ENCODE measurements around the gene TNFAIP8L1.
A peak's percentile ranks its signal among the peaks of the same experiment; 100 is the strongest.

The TNFAIP8L1 gene

DNA sequence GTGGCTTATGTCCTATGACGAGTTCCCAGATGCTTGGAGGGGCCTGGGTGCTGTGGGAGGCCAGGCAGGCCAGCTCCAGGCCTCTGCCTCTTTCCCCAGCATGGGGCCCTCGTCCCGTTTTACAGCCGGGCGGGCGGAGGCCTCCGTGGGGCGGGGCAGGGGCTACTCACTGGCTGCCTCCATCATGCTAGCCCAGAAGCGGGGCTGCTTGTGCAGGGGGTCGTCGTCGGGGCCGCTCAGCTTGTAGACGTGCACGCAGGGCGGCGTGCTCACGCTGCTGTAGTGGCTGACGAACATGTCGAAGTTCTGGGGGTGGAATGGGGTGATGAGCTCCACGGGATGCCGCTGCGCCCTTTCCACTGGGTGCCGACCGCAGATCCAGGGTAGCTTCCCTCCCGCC, 49.3 kb downstream of the TNFAIP8L1 start:
- Mint-ChIP-seq H3K4me3 (no peak overlapping the region), H3K36me3 (ENCODE audit: low read depth) (peaks cover 34% of the 10 kb centered on the region), H3K27me3 (ENCODE audit: low read depth) (no peaks in the 10 kb centered on the region), H3K27ac (no peak overlapping the region), H3K4me1 (no peaks in the 10 kb centered on the region), H3K9me3 (no peaks in the 10 kb centered on the region)
- TF ChIP-seq, protein P1, sequence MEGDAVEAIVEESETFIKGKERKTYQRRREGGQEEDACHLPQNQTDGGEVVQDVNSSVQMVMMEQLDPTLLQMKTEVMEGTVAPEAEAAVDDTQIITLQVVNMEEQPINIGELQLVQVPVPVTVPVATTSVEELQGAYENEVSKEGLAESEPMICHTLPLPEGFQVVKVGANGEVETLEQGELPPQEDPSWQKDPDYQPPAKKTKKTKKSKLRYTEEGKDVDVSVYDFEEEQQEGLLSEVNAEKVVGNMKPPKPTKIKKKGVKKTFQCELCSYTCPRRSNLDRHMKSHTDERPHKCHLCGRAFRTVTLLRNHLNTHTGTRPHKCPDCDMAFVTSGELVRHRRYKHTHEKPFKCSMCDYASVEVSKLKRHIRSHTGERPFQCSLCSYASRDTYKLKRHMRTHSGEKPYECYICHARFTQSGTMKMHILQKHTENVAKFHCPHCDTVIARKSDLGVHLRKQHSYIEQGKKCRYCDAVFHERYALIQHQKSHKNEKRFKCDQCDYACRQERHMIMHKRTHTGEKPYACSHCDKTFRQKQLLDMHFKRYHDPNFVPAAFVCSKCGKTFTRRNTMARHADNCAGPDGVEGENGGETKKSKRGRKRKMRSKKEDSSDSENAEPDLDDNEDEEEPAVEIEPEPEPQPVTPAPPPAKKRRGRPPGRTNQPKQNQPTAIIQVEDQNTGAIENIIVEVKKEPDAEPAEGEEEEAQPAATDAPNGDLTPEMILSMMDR (IDR thresholded peaks at IDR 0.05; ENCODE audit: unreplicated experiment in 3 of 3): no peak

DNA sequence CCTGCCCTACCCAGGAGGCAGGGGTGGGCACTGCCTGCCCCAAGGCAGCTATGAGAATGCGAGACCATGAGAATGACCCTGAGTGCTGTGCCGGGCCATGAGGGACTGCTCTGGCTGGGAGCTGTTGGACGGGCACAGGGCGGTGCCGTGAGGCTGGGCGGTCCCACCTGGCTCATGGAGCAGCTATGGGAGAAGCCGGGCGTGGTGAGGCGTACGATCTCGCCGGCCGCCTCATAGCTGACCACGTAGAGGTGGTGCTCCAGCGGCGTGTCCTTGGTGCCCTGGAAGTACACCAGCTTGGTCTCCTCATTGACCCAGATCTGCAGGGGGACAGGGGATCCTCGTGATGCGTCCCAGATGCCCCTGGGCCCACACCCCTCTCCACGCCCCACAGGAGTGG, 50.1 kb downstream of the TNFAIP8L1 start:
- no peaks in the 10 kb centered on the region for H3K9me3 Mint-ChIP-seq
- peaks cover 1% of the 10 kb centered on the region for H3K4me1 Mint-ChIP-seq
- H3K27ac Mint-ChIP-seq: no peak overlapping the region
- H3K36me3 Mint-ChIP-seq (ENCODE audit: low read depth): peaks cover 33% of the 10 kb centered on the region
- H3K4me3 Mint-ChIP-seq: no peak overlapping the region
- TF ChIP-seq, protein P1 (IDR thresholded peaks at IDR 0.05; ENCODE audit: unreplicated experiment in 3 of 3): no peak
- no peaks in the 10 kb centered on the region for H3K27me3 Mint-ChIP-seq (ENCODE audit: low read depth)

- Mint-ChIP-seq H3K4me3 (no peak overlapping the region), H3K27ac (peak overlapping the region in 1 of 3 experiments; percentile 37)
Measured at GRCh38 chr19:4690361-4690760, 51.0 kb downstream of the TNFAIP8L1 start.

DNA sequence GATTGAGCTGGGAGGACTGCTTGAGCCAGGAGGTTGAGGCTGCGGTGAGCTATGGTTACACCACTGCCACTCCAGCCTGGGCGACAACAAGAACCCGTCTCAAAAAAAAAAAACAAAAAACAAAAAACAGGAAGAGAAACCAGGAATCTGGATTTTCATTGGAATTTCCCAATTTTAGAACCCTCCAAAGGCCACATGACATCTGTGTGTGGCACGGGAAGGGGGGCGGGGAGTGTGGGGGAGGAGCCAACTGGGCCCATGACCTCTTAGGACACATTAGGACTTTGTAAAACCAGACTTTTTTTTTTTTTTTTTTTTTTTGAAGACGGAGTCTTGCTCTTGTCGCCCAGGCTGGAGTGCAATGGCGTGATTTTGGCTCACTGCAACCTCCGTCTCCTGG, 52.1 kb downstream of the TNFAIP8L1 start:
- Mint-ChIP-seq H3K4me3 (no peak overlapping the region), H3K4me1 (peaks cover 4% of the 10 kb centered on the region), H3K9me3 (no peaks in the 10 kb centered on the region), H3K36me3 (ENCODE audit: low read depth) (peaks cover 41% of the 10 kb centered on the region), H3K27ac (no peak overlapping the region), H3K27me3 (ENCODE audit: low read depth) (no peaks in the 10 kb centered on the region)
- TF ChIP-seq, protein P1 (IDR thresholded peaks at IDR 0.05; ENCODE audit: unreplicated experiment in 3 of 3): no peak

More at GRCh38 chr19:4690361-4690760, 51.0 kb downstream of the TNFAIP8L1 start:
- Mint-ChIP-seq H3K9me3 (no peaks in the 10 kb centered on the region), H3K36me3 (ENCODE audit: low read depth) (peaks cover 37% of the 10 kb centered on the region), H3K4me1 (peaks cover 4% of the 10 kb centered on the region), H3K27me3 (ENCODE audit: low read depth) (no peaks in the 10 kb centered on the region)
- TF ChIP-seq, protein P1 (IDR thresholded peaks at IDR 0.05; ENCODE audit: unreplicated experiment in 3 of 3): no peak

GRCh38 chr19:4692251-4693077, 53.1 kb downstream of the TNFAIP8L1 start:
- Mint-ChIP-seq H3K36me3 (ENCODE audit: low read depth) (peaks cover 41% of the 10 kb centered on the region), H3K27me3 (ENCODE audit: low read depth) (no peaks in the 10 kb centered on the region), H3K9me3 (no peaks in the 10 kb centered on the region), H3K4me3 (no peak overlapping the region), H3K27ac (peak overlapping the region in 1 of 3 experiments; percentile 68), H3K4me1 (peaks cover 4% of the 10 kb centered on the region)
- TF ChIP-seq, protein P1 (IDR thresholded peaks at IDR 0.05; ENCODE audit: unreplicated experiment in 3 of 3): no peak

DNA sequence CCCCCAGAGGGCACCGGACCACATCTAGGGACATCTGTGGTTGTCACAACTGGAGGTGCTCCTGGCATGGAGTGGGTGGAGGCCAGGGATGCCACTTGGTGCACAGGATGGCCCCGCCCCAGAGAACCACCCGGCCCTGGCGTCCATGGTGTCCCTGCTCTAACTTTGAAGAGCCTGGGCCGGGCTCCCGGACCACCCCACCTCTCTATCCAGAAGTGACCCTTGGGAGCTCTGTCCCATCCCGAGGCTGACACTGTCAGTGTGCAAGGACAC, 53.7 kb downstream of the TNFAIP8L1 start:
- Mint-ChIP-seq H3K9me3 (no peaks in the 10 kb centered on the region), H3K27me3 (ENCODE audit: low read depth) (no peaks in the 10 kb centered on the region), H3K4me1 (peaks cover 4% of the 10 kb centered on the region), H3K36me3 (ENCODE audit: low read depth) (peaks cover 47% of the 10 kb centered on the region), H3K4me3 (no peak overlapping the region), H3K27ac (no peak overlapping the region)
- TF ChIP-seq, protein P1 (IDR thresholded peaks at IDR 0.05; ENCODE audit: unreplicated experiment in 3 of 3): no peak
